ENCODE measurements around the gene TMTC1.

DNA sequence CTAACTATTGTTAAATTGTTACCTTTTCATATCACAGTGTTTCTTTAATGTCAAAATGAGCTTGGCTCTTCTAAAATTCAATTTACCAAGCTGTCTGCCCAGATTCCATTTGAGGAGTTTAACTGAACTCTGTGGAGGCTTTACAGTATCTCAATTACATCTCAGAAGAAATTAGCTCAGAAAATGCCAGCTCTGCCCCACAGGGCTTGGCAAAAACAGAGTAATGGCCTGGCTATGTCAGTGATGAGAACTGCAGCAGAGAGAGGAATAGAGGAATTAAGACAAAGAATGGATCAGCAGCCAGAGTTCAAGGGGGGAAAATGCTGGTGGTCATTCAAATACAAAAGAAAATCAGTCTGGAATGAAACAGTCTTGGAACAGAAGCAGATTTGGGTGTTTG lies 15.8 kb upstream of the TMTC1 start:
- no peak for TF ChIP-seq POLR2A (IDR thresholded peaks at IDR 0.05)
- TF ChIP-seq, protein P1, sequence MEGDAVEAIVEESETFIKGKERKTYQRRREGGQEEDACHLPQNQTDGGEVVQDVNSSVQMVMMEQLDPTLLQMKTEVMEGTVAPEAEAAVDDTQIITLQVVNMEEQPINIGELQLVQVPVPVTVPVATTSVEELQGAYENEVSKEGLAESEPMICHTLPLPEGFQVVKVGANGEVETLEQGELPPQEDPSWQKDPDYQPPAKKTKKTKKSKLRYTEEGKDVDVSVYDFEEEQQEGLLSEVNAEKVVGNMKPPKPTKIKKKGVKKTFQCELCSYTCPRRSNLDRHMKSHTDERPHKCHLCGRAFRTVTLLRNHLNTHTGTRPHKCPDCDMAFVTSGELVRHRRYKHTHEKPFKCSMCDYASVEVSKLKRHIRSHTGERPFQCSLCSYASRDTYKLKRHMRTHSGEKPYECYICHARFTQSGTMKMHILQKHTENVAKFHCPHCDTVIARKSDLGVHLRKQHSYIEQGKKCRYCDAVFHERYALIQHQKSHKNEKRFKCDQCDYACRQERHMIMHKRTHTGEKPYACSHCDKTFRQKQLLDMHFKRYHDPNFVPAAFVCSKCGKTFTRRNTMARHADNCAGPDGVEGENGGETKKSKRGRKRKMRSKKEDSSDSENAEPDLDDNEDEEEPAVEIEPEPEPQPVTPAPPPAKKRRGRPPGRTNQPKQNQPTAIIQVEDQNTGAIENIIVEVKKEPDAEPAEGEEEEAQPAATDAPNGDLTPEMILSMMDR (IDR thresholded peaks at IDR 0.05 in 8 of 11, conservative IDR thresholded peaks at IDR 0.05 in 3 of 11) = no peak

All from spleen (tissue), 7 donors.